ENCODE results near the gene SLC22A5.

SLC22A5 gene

GRCh38 chr5:132444061-132444460, 74.6 kb downstream of the SLC22A5 start:
- TF ChIP-seq SIN3A (IDR thresholded peaks at IDR 0.05; ENCODE audit: borderline replicate concordance, insufficient read depth, low read length) (no peak), TAF1 (IDR thresholded peaks at IDR 0.05; ENCODE audit: borderline replicate concordance, insufficient read depth, low read length) (no peak), REST (IDR thresholded peaks at IDR 0.05; ENCODE audit: insufficient read depth in 1 of 2, low read depth in 2 of 2, low read length in 2 of 2) (no peak), POLR2AphosphoS5 (IDR thresholded peaks at IDR 0.05; ENCODE audit: low read depth, low read length) (no peak)
